Right lung (tissue), 5 donors: ENCODE data around the gene CHI3L1. TPM values are rescaled to one million over a fixed set of nuclear protein-coding genes. Genes with fewer than 3 reads are reported as not detected.

Source experiments
- DNase-seq, 2 donors: peaks; one replicate each; pipeline ENCODE4 v3.0.0-alpha.2; 2013
- polyA plus RNA-seq, 5 donors: library from polyadenylated mRNA; unstranded; fragments of 120-200 nt; gene quantifications; one replicate each; pipeline versions ENCODE4 v1.2.1 to v1.2.3, GENCODE V29; 2013; ENCODE audit warnings: inconsistent platforms in 1 of 5, low replicate concordance in 1 of 5; ENCODE audit not compliant: insufficient read length in 5 of 5, insufficient read depth in 1 of 5

The CHI3L1 gene
- polyA plus RNA-seq, 5 donors = 0.43 to 1.6 (median 0.64) TPM

- DNase-seq = no peak
Observed at GRCh38 chr1:203151362-203152157, 34.9 kb downstream of the CHI3L1 start.

- DNase-seq = no peak
Observed at GRCh38 chr1:203150511-203151297, 35.8 kb downstream of the CHI3L1 start.

GRCh38 chr1:203149188-203149840 lies 37.2 kb downstream of the CHI3L1 start:
- no peak for DNase-seq

GRCh38 chr1:203148579-203148978 lies 37.9 kb downstream of the CHI3L1 start:
- no peak for DNase-seq

- DNase-seq = no peak
Observed at GRCh38 chr1:203148127-203148526, 38.4 kb downstream of the CHI3L1 start.

GRCh38 chr1:203147376-203147775 lies 39.1 kb downstream of the CHI3L1 start:
- no peak for DNase-seq

- DNase-seq = no peak
Observed at GRCh38 chr1:203146537-203146936, 40.0 kb downstream of the CHI3L1 start.

- no peak for DNase-seq
Observed at GRCh38 chr1:203146042-203146369, 40.5 kb downstream of the CHI3L1 start.

- no peak for DNase-seq
Observed at GRCh38 chr1:203145321-203146041, 41.0 kb downstream of the CHI3L1 start.

GRCh38 chr1:203144661-203145060 lies 41.8 kb downstream of the CHI3L1 start:
- no peak for DNase-seq

- DNase-seq = no peak
Observed at GRCh38 chr1:203143641-203144040, 42.9 kb downstream of the CHI3L1 start.

- DNase-seq = no peak
Observed at GRCh38 chr1:203142684-203143408, 43.7 kb downstream of the CHI3L1 start.

- no peak for DNase-seq
Observed at GRCh38 chr1:203142124-203142523, 44.4 kb downstream of the CHI3L1 start.

- no peak for DNase-seq
Observed at GRCh38 chr1:203140743-203141520, 45.6 kb downstream of the CHI3L1 start.

GRCh38 chr1:203139976-203140475 lies 46.5 kb downstream of the CHI3L1 start:
- no peak for DNase-seq

GRCh38 chr1:203138066-203138465 lies 48.4 kb downstream of the CHI3L1 start:
- DNase-seq = no peak

- DNase-seq = no peak
Observed at GRCh38 chr1:203137324-203137723, 49.2 kb downstream of the CHI3L1 start.

GRCh38 chr1:203136409-203137042 lies 50.0 kb downstream of the CHI3L1 start:
- no peak for DNase-seq

GRCh38 chr1:203135636-203136305 lies 50.7 kb downstream of the CHI3L1 start:
- no peak for DNase-seq
